K562 (cell line): ENCODE data around the gene OLFML2A. TPM values are rescaled to one million over a fixed set of nuclear protein-coding genes. Genes with fewer than 3 reads are reported as not detected.

Experiments used
- CEBPG ChIP-seq, 3 experiments: fragments of 200-800 bp in 1 of 3; sonication (Bioruptor generic) in 1 of 3; sonication (generic) in 1 of 3; formaldehyde crosslinking in 1 of 3; IDR thresholded peaks in 2 of 3; conservative IDR thresholded peaks in 1 of 3; 2 replicates each; pipeline versions ENCODE4 v1.6.1 to v1.8.0; 2016 to 2022; ENCODE audit warnings: missing compliant biosample characterization in 2 of 3, missing genetic modification characterization in 2 of 3, mild to moderate bottlenecking in 1 of 3, missing genetic modification reagents in 1 of 3
- E2F8 ChIP-seq: fragments of 450-650 bp; IDR thresholded peaks from 2 replicates; pipeline ENCODE4 v1.7.1; 2018; ENCODE audit warnings: mild to moderate bottlenecking, low read depth; ENCODE audit not compliant: partially characterized antibody
- HNRNPUL1 ChIP-seq: fragments of 200-400 bp; formaldehyde crosslinking; IDR thresholded peaks from 2 replicates; pipeline ENCODE4 v1.6.1; 2017; ENCODE audit warnings: low read length
- MEIS2 ChIP-seq: fragments of 450-650 bp; IDR thresholded peaks from 2 replicates; pipeline ENCODE4 v1.6.1; 2014; ENCODE audit warnings: mild to moderate bottlenecking; ENCODE audit not compliant: partially characterized antibody
- NCOR1 ChIP-seq: fragments of 450-650 bp; IDR thresholded peaks from 2 replicates; pipeline ENCODE4 v1.6.1; 2016; ENCODE audit warnings: mild to moderate bottlenecking, moderate library complexity
- NFXL1 ChIP-seq: fragments of 450-650 bp; formaldehyde crosslinking; IDR thresholded peaks from 2 replicates; pipeline ENCODE4 v1.4.0; 2021; ENCODE audit warnings: mild to moderate bottlenecking
- RBM34 ChIP-seq: fragments of 200-400 bp; formaldehyde crosslinking; IDR thresholded peaks from 2 replicates; pipeline ENCODE4 v1.6.1; 2018; ENCODE audit warnings: low read length, borderline replicate concordance; ENCODE audit not compliant: insufficient read depth
- RFX1 ChIP-seq: fragments of 450-650 bp; IDR thresholded peaks from 2 replicates; pipeline ENCODE4 v1.6.1; 2016; ENCODE audit warnings: mild to moderate bottlenecking, moderate library complexity
- SAFB ChIP-seq: fragments of 200-400 bp; formaldehyde crosslinking; IDR thresholded peaks from 2 replicates; pipeline ENCODE4 v1.6.1; 2017; ENCODE audit warnings: low read depth, low read length, borderline replicate concordance
- SMAD1 ChIP-seq: fragments of 150-350 bp; IDR thresholded peaks from 2 replicates; pipeline ENCODE4 v1.6.1; 2014; ENCODE audit warnings: low read length, low read depth; ENCODE audit not compliant: partially characterized antibody
- STAT5A ChIP-seq: IDR thresholded peaks from 2 replicates; pipeline ENCODE4 v1.6.1; 2012; ENCODE audit warnings: low read length, inconsistent platforms, borderline replicate concordance
- XRCC3 ChIP-seq: fragments of 450-650 bp; IDR thresholded peaks from 2 replicates; pipeline ENCODE4 v1.6.1; 2017; ENCODE audit warnings: mild to moderate bottlenecking, moderate library complexity
- ZC3H4 ChIP-seq: sonication (generic); formaldehyde crosslinking; IDR thresholded peaks from 2 replicates; pipeline ENCODE4 v1.9.0; 2021; ENCODE audit warnings: missing genetic modification reagents, borderline replicate concordance
- ZNF134 ChIP-seq: fragments of 250-450 bp; sonication (Bioruptor Pico); conservative IDR thresholded peaks from 2 replicates; pipeline ENCODE4 v1.4.0; 2020
- polyA plus RNA-seq, 8 experiments: library from polyadenylated mRNA; depleted of rRNA in 4 of 8; stranded (reverse) in 5 of 8; unstranded in 3 of 8; fragments of >200 nt; fragmentation: Nextera tagmentation in 2 of 8; fragmentation: Illumina TruSeq in 1 of 8; extraction: Ambion mirVana in 2 of 8; extraction: Trizol in 1 of 8; gene quantifications; 2 replicates each; pipeline versions ENCODE4 v1.2.1 to v1.2.3, GENCODE V29; 2011 to 2014; ENCODE audit warnings: inconsistent platforms in 1 of 8, missing spikeins in 1 of 8
- total RNA-seq, 7 experiments: library from RNA; depleted of rRNA in 6 of 7; stranded (reverse); fragments of >200 nt in 6 of 7; fragmentation: Illumina TruSeq in 2 of 7; extraction: Trizol in 2 of 7; gene quantifications; 2 replicates each; pipeline versions ENCODE4 v1.2.1 to v1.2.3, GENCODE V29; 2011 to 2021; ENCODE audit warnings: low replicate concordance in 1 of 7
- TF ChIP-seq, protein P1 (sequence below), 2 experiments: fragments of 450-650 bp; IDR thresholded peaks; 2 replicates each; pipeline ENCODE4 v1.6.1; 2016; ENCODE audit warnings: mild to moderate bottlenecking in 2 of 2, borderline replicate concordance in 1 of 2, low read depth in 1 of 2, moderate library complexity in 1 of 2
- TF ChIP-seq, protein P2 (sequence below): IDR thresholded peaks from 2 replicates; pipeline ENCODE4 v1.6.1; 2016; ENCODE audit warnings: missing genetic modification characterization, missing compliant biosample characterization

The OLFML2A gene
- total and polyA plus RNA-seq, 9 of the 15 experiments (the other 6 are each of a cell fraction or from before 2014, with no cell fraction given): 0.16 TPM; not detected in 8

DNA sequence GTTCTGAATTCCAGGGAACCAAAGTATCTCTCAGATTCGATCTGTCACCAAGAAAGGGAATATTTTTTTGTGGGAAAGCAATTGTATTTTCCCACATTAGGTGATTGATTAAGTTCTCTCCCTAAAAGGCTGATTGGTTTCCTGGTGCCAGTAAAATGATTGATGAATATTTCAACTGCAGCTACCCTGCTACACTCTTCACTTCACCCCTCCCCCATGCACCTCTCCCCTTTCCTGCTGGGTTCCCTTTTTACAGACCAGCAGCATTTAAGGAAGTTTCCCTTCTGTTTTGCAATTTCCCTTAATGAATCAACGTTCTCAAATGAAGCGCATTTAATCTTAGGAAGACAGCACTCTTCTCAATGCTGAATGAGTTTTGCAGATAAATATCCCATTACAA, 18.9 kb upstream of the OLFML2A start (continued):
- no peak for TF ChIP-seq E2F8
- TF ChIP-seq XRCC3: no peak
- 0 out of 2 replicates have a peak, but pooled peaks have one; percentile 14 for TF ChIP-seq STAT5A
- TF ChIP-seq NCOR1: peak; percentile 45; the same call in 1 of the 2 replicates
- TF ChIP-seq ZC3H4 (CRISPR knock-in tag): no peak
- no peak for TF ChIP-seq RBM34
- no peak for TF ChIP-seq HNRNPUL1
- TF ChIP-seq, protein P1, sequence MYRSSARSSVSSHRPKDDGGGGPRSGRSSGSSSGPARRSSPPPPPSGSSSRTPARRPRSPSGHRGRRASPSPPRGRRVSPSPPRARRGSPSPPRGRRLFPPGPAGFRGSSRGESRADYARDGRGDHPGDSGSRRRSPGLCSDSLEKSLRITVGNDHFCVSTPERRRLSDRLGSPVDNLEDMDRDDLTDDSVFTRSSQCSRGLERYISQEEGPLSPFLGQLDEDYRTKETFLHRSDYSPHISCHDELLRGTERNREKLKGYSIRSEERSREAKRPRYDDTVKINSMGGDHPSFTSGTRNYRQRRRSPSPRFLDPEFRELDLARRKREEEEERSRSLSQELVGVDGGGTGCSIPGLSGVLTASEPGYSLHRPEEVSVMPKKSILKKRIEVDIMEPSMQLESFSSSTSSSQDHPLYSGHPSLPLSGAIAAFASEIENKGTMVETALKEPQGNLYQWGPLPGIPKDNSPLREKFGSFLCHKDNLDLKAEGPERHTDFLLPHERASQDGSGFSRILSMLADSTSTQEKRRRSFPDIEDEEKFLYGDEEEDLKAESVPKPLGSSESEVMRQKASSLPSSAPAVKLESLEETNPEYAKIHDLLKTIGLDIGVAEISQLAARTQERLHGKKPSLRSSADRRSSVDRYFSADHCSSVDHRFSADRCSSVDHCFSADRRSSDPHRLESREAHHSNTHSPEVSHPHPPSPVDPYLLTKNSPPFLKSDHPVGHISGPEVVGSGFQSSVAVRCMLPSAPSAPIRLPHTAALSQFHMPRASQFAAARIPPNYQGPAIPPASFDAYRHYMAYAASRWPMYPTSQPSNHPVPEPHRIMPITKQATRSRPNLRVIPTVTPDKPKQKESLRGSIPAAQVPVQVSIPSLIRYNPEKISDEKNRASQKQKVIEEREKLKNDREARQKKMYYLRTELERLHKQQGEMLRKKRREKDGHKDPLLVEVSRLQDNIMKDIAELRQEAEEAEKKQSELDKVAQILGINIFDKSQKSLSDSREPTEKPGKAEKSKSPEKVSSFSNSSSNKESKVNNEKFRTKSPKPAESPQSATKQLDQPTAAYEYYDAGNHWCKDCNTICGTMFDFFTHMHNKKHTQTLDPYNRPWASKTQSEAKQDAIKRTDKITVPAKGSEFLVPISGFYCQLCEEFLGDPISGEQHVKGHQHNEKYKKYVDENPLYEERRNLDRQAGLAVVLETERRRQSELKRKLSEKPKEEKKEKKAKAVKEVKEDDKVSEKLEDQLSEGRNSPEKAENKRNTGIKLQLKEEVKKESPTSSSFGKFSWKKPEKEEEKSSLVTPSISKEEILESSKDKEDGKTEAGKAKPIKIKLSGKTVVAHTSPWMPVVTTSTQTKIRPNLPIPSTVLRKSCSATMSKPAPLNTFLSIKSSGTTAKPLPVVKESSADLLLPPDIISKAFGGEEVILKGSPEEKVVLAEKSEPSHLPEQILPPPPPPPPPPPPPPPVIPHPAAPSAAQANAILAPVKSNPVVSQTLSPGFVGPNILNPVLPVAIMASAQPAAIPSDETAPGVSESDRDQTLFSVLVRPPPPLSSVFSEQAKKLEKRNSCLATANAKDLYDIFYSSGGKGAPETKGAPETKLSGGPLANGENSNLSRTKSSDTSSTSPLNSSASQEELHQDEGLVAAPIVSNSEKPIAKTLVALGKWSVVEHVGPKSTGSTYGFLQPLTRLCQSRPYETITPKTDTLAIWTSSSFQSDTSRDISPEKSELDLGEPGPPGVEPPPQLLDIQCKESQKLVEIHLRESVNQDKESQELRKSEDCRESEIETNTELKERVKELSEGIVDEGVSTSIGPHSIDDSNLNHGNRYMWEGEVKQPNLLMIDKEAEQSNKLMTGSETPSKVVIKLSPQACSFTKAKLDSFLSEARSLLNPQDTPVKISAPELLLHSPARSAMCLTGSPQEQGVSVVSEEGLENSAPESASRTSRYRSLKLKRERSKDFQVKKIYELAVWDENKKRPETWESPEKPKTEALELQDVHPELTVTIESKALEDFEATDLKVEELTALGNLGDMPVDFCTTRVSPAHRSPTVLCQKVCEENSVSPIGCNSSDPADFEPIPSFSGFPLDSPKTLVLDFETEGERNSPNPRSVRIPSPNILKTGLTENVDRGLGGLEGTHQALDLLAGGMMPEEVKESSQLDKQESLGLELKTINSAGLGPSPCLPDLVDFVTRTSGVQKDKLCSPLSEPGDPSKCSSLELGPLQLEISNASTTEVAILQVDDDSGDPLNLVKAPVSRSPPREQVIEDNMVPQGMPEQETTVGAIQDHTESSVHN (IDR thresholded peaks at IDR 0.05; ENCODE audit: borderline replicate concordance in 1 of 2, low read depth in 1 of 2): no peak
- TF ChIP-seq ZNF134 (CRISPR knock-in tag): no peak
- no peak for TF ChIP-seq NFXL1 (CRISPR knock-in tag)
- TF ChIP-seq RFX1: no peak
- TF ChIP-seq MEIS2: peak; percentile 89
- TF ChIP-seq SAFB: no peak
- no peak for TF ChIP-seq SMAD1
- no peak for TF ChIP-seq CEBPG (CRISPR knock-in tag; IDR thresholded peaks at IDR 0.05)
- peak in 1 of 2 experiments; percentile 48; a peak in 2 of 4 replicates for TF ChIP-seq CEBPG (tag; conservative IDR thresholded peaks at IDR 0.05 in 1 of 2, IDR thresholded peaks at IDR 0.05 in 1 of 2)
- TF ChIP-seq, protein P2, sequence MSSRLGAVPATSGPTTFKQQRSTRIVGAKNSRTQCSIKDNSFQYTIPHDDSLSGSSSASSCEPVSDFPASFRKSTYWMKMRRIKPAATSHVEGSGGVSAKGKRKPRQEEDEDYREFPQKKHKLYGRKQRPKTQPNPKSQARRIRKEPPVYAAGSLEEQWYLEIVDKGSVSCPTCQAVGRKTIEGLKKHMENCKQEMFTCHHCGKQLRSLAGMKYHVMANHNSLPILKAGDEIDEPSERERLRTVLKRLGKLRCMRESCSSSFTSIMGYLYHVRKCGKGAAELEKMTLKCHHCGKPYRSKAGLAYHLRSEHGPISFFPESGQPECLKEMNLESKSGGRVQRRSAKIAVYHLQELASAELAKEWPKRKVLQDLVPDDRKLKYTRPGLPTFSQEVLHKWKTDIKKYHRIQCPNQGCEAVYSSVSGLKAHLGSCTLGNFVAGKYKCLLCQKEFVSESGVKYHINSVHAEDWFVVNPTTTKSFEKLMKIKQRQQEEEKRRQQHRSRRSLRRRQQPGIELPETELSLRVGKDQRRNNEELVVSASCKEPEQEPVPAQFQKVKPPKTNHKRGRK (tag): no peak
